ENCODE measurements around the gene SMIM17. TPM values are rescaled to one million over a fixed set of nuclear protein-coding genes. Genes with fewer than 3 reads are reported as not detected.

SMIM17 gene
- total RNA-seq, 1 experiment from 2014 or later, result 0.28 TPM

- TF ChIP-seq CTCF (conservative IDR thresholded peaks at IDR 0.05), result no peak
- no peak overlapping the region for H4K5ac ChIP-seq (ENCODE audit: insufficient read length, low read depth, low read length)
- no peaks in the 10 kb centered on the region for H3K9me3 ChIP-seq (ENCODE audit: control insufficient read depth, low read depth, low read length)
Measured at GRCh38 chr19:56596676-56597075, 46.3 kb upstream of the SMIM17 start.

More at GRCh38 chr19:56596676-56597075, 46.3 kb upstream of the SMIM17 start:
- DNase-seq, result no peak
- Mint-ChIP-seq H3K9me3 (peaks cover 48 to 73% of the 10 kb centered on the region in 2 experiments), H3K4me1 (peaks cover 8% of the 10 kb centered on the region in 2 experiments), H3K4me3 (peak overlapping the region; percentile 10 to 98; a peak in 3 of 5 replicates), H3K27me3 (ENCODE audit: low read depth) (no peaks in the 10 kb centered on the region), H3K36me3 (ENCODE audit: insufficient read depth in 1 of 3, low read depth in 3 of 3) (peaks cover 26 to 46% (median 43%) of the 10 kb centered on the region in 3 experiments), H3K27ac (no peak overlapping the region)
- no peak overlapping the region for H2BK5ac ChIP-seq (ENCODE audit: insufficient read length, low read length)
- no peaks in the 10 kb centered on the region for H4K20me1 ChIP-seq (ENCODE audit: control insufficient read depth, insufficient read depth, insufficient read length)
- H3K27ac ChIP-seq (ENCODE audit: insufficient read length, low read depth, low read length), result no peak overlapping the region
- WGBS (ENCODE audit: extremely low coverage, insufficient read length, low lambda C conversion rate), result no CpG with 5 or more reads among the region's 4 CpGs
- H4K91ac ChIP-seq (ENCODE audit: insufficient read length, low read depth, low read length), result no peak overlapping the region
- H3K23ac ChIP-seq (ENCODE audit: insufficient read length, low read depth, low read length), result no peak overlapping the region
- H3K79me1 ChIP-seq (ENCODE audit: insufficient read depth, low read depth, low read length, poor library complexity, severe bottlenecking), result peaks cover 3% of the 10 kb centered on the region
- no peak overlapping the region for H2AFZ ChIP-seq (ENCODE audit: low read length)
- no peak overlapping the region for H3T11ph ChIP-seq (ENCODE audit: low read length)
- H2BK15ac ChIP-seq (ENCODE audit: low read depth, low read length), result no peak overlapping the region
- no peak overlapping the region for H2BK12ac ChIP-seq (ENCODE audit: insufficient read length, low read depth, low read length)
- H3K14ac ChIP-seq (ENCODE audit: insufficient read depth, low read length), result no peak overlapping the region
- H3K9ac ChIP-seq (ENCODE audit: extremely low read depth, insufficient read length, low read length), result no peak overlapping the region
- H2BK120ac ChIP-seq (ENCODE audit: low read depth, low read length, poor library complexity, severe bottlenecking), result no peak overlapping the region
- no peaks in the 10 kb centered on the region; the same call in 1 of the 2 replicates for H3K4me1 ChIP-seq (ENCODE audit: insufficient read depth, low read length)
- H2AK5ac ChIP-seq (ENCODE audit: insufficient read length, low read length), result no peak overlapping the region
- no peak overlapping the region for H2BK20ac ChIP-seq (ENCODE audit: low read depth, low read length, poor library complexity, severe bottlenecking)
- H3K4me2 ChIP-seq (ENCODE audit: insufficient read depth, insufficient read length, low read length), result no peak overlapping the region
- H3K79me2 ChIP-seq (ENCODE audit: insufficient read depth, low read length), result peaks cover 2% of the 10 kb centered on the region; the same call in 1 of the 2 replicates
- H3K23me2 ChIP-seq (ENCODE audit: insufficient read length, low read depth, low read length, poor library complexity, severe bottlenecking), result peaks cover 5% of the 10 kb centered on the region
- no peak overlapping the region for H4K8ac ChIP-seq (replicated peaks; ENCODE audit: insufficient read length, low read depth, low read length)
- H3K56ac ChIP-seq (ENCODE audit: insufficient read length, low read depth, low read length), result no peak overlapping the region
- H3K27me3 ChIP-seq (ENCODE audit: insufficient read depth, low read length), result no peaks in the 10 kb centered on the region
- H3K4ac ChIP-seq (ENCODE audit: low read depth, low read length), result no peak overlapping the region
- H3K18ac ChIP-seq (ENCODE audit: insufficient read length, low read depth, low read length), result no peak overlapping the region
